Measurements from ENCODE around the gene RSBN1L. TPM values are rescaled to one million over a fixed set of nuclear protein-coding genes. Genes with fewer than 3 reads are reported as not detected.
"Not testable (repeated sequence)": the region's sequence is repeated elsewhere in the genome, so short reads cannot be mapped to it uniquely, and the experiment has no call there.

RSBN1L gene
- total and polyA plus RNA-seq, 2 of the 8 experiments (the other 6 are each of a cell fraction or from before 2014, with no cell fraction given) = 4.1 to 22.1 TPM

GRCh38 chr7:77784426-77784825, 88.2 kb downstream of the RSBN1L start:
- FAIRE-seq; DNase-seq (ENCODE audit: low read depth in 1 of 2, low spot score in 2 of 2); H4K91ac ChIP-seq (replicated peaks; ENCODE audit: insufficient read length, low read length); H2BK20ac ChIP-seq (ENCODE audit: low read length); POLR2A ChIA-PET (ENCODE audit: partially characterized antibody); H3K36me3 ChIP-seq (ENCODE audit: control insufficient read depth in 2 of 4, insufficient read depth in 4 of 4, low read length in 3 of 4); H3K23me2 ChIP-seq (ENCODE audit: low read depth, low read length); H3K27me3 ChIP-seq (replicated peaks in 1 of 4; ENCODE audit: control insufficient read depth in 3 of 4, extremely low read depth in 1 of 4, insufficient read depth in 3 of 4, low read length in 3 of 4); H3K23ac ChIP-seq (ENCODE audit: insufficient read length); H2AFZ ChIP-seq (ENCODE audit: low read length); H4K5ac ChIP-seq (ENCODE audit: insufficient read length, low read depth, low read length); H3K4me2 ChIP-seq (ENCODE audit: insufficient read depth in 1 of 2, low read depth in 2 of 2, low read length in 2 of 2); H4K8ac ChIP-seq (ENCODE audit: extremely low read depth, insufficient read depth, low read length); H2BK120ac ChIP-seq (replicated peaks; ENCODE audit: low read depth, low read length); H3K4me3 ChIP-seq (ENCODE audit: extremely low read depth in 1 of 4, insufficient read depth in 2 of 4, low read depth in 3 of 4, low read length in 4 of 4); H4K20me1 ChIP-seq (replicated peaks in 1 of 2; ENCODE audit: control insufficient read depth in 1 of 2, insufficient read depth in 2 of 2, low read length in 2 of 2); H3K18ac ChIP-seq (ENCODE audit: extremely low read depth, low read length); H3K79me2 ChIP-seq (ENCODE audit: control insufficient read depth in 1 of 2, insufficient read depth in 2 of 2, low read length in 2 of 2); H3K4me1 ChIP-seq (replicated peaks in 1 of 4; ENCODE audit: control insufficient read depth in 3 of 4, insufficient read depth in 4 of 4, low read length in 3 of 4); H2BK15ac ChIP-seq (ENCODE audit: low read length); H3K14ac ChIP-seq (ENCODE audit: insufficient read length); H3K79me1 ChIP-seq (ENCODE audit: low read depth, low read length); H2BK5ac ChIP-seq (ENCODE audit: low read depth, low read length); H2AK5ac ChIP-seq (ENCODE audit: low read depth, low read length); H3K9ac ChIP-seq (replicated peaks in 1 of 4; ENCODE audit: extremely low read depth in 1 of 4, low read depth in 3 of 4, low read length in 3 of 4); H2BK12ac ChIP-seq (ENCODE audit: low read depth, low read length); H3K4ac ChIP-seq (replicated peaks; ENCODE audit: insufficient read length, low read depth, low read length); H3K56ac ChIP-seq (replicated peaks; ENCODE audit: insufficient read length, low read depth, low read length); H3K9me3 ChIP-seq (ENCODE audit: insufficient read depth in 2 of 2, low read depth in 1 of 2, low read length in 1 of 2); H3K27ac ChIP-seq (ENCODE audit: low read depth, low read length): not testable (repeated sequence)
- WGBS, 2 experiments (ENCODE audit: extremely low coverage in 1 of 2, insufficient coverage in 1 of 2, insufficient read length in 1 of 2, insufficient replicate concordance in 2 of 2, low coverage in 1 of 2, low lambda C conversion rate in 2 of 2, missing lambda C conversion rate in 1 of 2) = 94% methylated on average over 10 of the region's 10 CpGs; no CpG with 5 or more reads in 1 of the 2 experiments
- CTCF ChIA-PET (ENCODE audit: partially characterized antibody) = interaction anchor here (0.6 kb wide), 1 partner anchor 113 kb away, joined by 3 read pairs; no protein-coding TSS in a partner anchor

Measured in H1 (cell line).